Measurements from ENCODE around the gene CCP110. TPM values are rescaled to one million over a fixed set of nuclear protein-coding genes. Genes with fewer than 3 reads are reported as not detected.

Gene CCP110
- total and polyA plus RNA-seq, 8 donors, result 22.3 to 60.7 (median 49.6) TPM

GRCh38 chr16:19548144-19548543 is 24.4 kb downstream of the CCP110 start:
- H3K36me3 ChIP-seq, result peaks cover 0 to 56% of the 10 kb centered on the region in 2 donors

GRCh38 chr16:19549673-19550072 is 25.9 kb downstream of the CCP110 start:
- peaks cover 0 to 48% of the 10 kb centered on the region in 2 donors for H3K36me3 ChIP-seq
- intact Hi-C loops (cut with DNase I), result no loop called here
- H3K9me3 ChIP-seq, result no peaks in the 10 kb centered on the region
- H3K4me1 ChIP-seq, result peaks cover 0 to 3% of the 10 kb centered on the region in 2 donors
- no peak overlapping the region for H3K4me3 ChIP-seq
- no peaks in the 10 kb centered on the region for H3K27me3 ChIP-seq
- ATAC-seq (no peak), DNase-seq (no peak)
- no peak for TF ChIP-seq CTCF (IDR thresholded peaks at IDR 0.05)
- no peak overlapping the region for H3K27ac ChIP-seq

More at GRCh38 chr16:19548144-19548543, 24.4 kb downstream of the CCP110 start:
- Histone ChIP-seq H3K4me3 (no peak overlapping the region), H3K27me3 (no peaks in the 10 kb centered on the region), H3K27ac (no peak overlapping the region), H3K9me3 (no peaks in the 10 kb centered on the region), H3K4me1 (no peaks in the 10 kb centered on the region)
- no peak for TF ChIP-seq CTCF (IDR thresholded peaks at IDR 0.05)
- DNase-seq (no peak), ATAC-seq (no peak)
- intact Hi-C loops (cut with DNase I), result no loop called here

- H3K4me3 ChIP-seq, result peak within 1 kb of the TSS; percentile 60 to 69
- H3K4me1 ChIP-seq, result peaks cover 5 to 16% of the 10 kb centered on the region in 2 donors
- peak within 1 kb of the TSS; percentile 80 to 85 for H3K27ac ChIP-seq
- intact Hi-C loops (cut with DNase I), result no loop called here
- peak; percentile 63 to 66 for TF ChIP-seq CTCF (IDR thresholded peaks at IDR 0.05)
- no peaks in the 10 kb centered on the region for H3K9me3 ChIP-seq
- ATAC-seq (peak; percentile 99), DNase-seq (peak; percentile 98 to 99 (median 99))
- no peaks in the 10 kb centered on the region for H3K27me3 ChIP-seq
- H3K36me3 ChIP-seq, result peaks cover 0 to 8% of the 10 kb centered on the region in 2 donors
Observed at GRCh38 chr16:19555186-19555937, 31.6 kb downstream of the CCP110 start, which contains the start of gene VPS35L. Gene VPS35L (plus strand): TSS chr16:19555703. CDS start chr16:19555730, 27 bp downstream.

- H3K27ac ChIP-seq, result peak overlapping the region; percentile 80 to 85
- H3K36me3 ChIP-seq, result peaks cover 0 to 4% of the 10 kb centered on the region in 2 donors
- no peak for TF ChIP-seq CTCF (IDR thresholded peaks at IDR 0.05)
- DNase-seq (peak in 2 of 4 donors; percentile 4 to 5), ATAC-seq (peak; percentile 1)
- intact Hi-C loops (cut with DNase I), result no loop called here
- peak overlapping the region; percentile 60 to 69 for H3K4me3 ChIP-seq
- H3K9me3 ChIP-seq, result no peaks in the 10 kb centered on the region
- no peaks in the 10 kb centered on the region for H3K27me3 ChIP-seq
- H3K4me1 ChIP-seq, result peaks cover 5 to 16% of the 10 kb centered on the region in 2 donors
Observed at GRCh38 chr16:19555938-19556771, 32.4 kb downstream of the CCP110 start.
